ENCODE measurements around the gene KRTAP9-8. TPM values are rescaled to one million over a fixed set of nuclear protein-coding genes. Genes with fewer than 3 reads are reported as not detected.

KRTAP9-8 gene
- total RNA-seq, 1 experiment from 2014 or later, result not detected

DNA sequence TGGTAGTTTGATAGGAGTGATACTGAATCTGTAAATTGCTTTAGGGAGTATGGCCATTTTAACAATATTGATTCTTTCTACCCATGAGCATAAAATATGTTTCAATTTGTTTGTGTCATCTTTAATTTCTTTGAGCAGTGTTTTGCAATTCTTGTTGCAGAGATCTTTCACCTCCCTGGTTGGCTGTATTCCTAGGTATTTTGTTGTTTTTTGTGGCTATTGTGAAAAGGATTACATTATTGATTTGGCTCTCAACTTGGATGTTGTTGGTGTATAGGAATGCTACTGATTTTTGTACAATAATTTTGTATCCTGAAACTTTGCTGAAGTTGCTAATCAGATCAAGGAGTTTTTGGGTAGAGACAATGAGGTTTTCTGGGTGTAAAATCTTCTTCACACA is 20.6 kb downstream of the KRTAP9-8 start:
- Histone ChIP-seq H3K4me2 (ENCODE audit: low read length) (no peak overlapping the region), H3K27me3 (ENCODE audit: insufficient read depth, low read length) (no peaks in the 10 kb centered on the region), H2AFZ (ENCODE audit: low read depth, low read length, poor library complexity, severe bottlenecking) (no peak overlapping the region), H3K36me3 (ENCODE audit: control insufficient read depth in 1 of 2, insufficient read depth in 2 of 2, low read length in 2 of 2) (no peaks in the 10 kb centered on the region), H4K20me1 (ENCODE audit: insufficient read depth) (no peaks in the 10 kb centered on the region), H3K79me2 (ENCODE audit: insufficient read depth, low read length) (no peaks in the 10 kb centered on the region), H3K9me3 (ENCODE audit: control insufficient read depth in 1 of 2, insufficient read depth in 1 of 2, low read depth in 1 of 2, low read length in 2 of 2) (no peaks in the 10 kb centered on the region), H3K4me3 (replicated peaks in 1 of 2; ENCODE audit: low read depth in 1 of 2, low read length in 2 of 2) (no peak overlapping the region), H3K27ac (ENCODE audit: low read depth, low read length) (no peak overlapping the region), H3K9me2 (ENCODE audit: insufficient read depth) (no peaks in the 10 kb centered on the region), H3K4me1 (ENCODE audit: control insufficient read depth in 1 of 2, insufficient read depth in 2 of 2, low read length in 2 of 2) (no peaks in the 10 kb centered on the region), H3K9ac (ENCODE audit: low read length) (no peak overlapping the region)
- ChIA-PET CTCF (no interaction called here), POLR2A (no interaction called here), RAD21 (ENCODE audit: low non-redundant PET in 1 of 2, low total read pairs in 2 of 2, uncharacterized antibody in 2 of 2, unreplicated experiment in 2 of 2) (no interaction called here)
- ATAC-seq (no peak), DNase-seq (ENCODE audit: low read depth, low spot score) (no peak)
- TF ChIP-seq CEBPB (IDR thresholded peaks at IDR 0.05; ENCODE audit: low read depth) (no peak), ZNF274 (IDR thresholded peaks at IDR 0.05; ENCODE audit: low read depth, low read length) (no peak), TCF7L2 (IDR thresholded peaks at IDR 0.05; ENCODE audit: borderline replicate concordance, extremely low read depth, insufficient read depth, insufficient read length) (no peak), EGR1 (IDR thresholded peaks at IDR 0.05; ENCODE audit: low read depth) (no peak), CBX3 (IDR thresholded peaks at IDR 0.05; ENCODE audit: low read depth) (no peak), ELF1 (IDR thresholded peaks at IDR 0.05; ENCODE audit: borderline replicate concordance, low read depth) (no peak), SRF (IDR thresholded peaks at IDR 0.05; ENCODE audit: low read depth) (no peak), POLR2A (IDR thresholded peaks at IDR 0.05; ENCODE audit: borderline replicate concordance, extremely low read depth, insufficient read depth, insufficient read length) (no peak), EZH2 (IDR thresholded peaks at IDR 0.05) (no peak), JUND (IDR thresholded peaks at IDR 0.05) (no peak), YY1 (IDR thresholded peaks at IDR 0.05; ENCODE audit: extremely low read depth, insufficient replicate concordance, low read depth, low read length) (no peak), SIN3A (IDR thresholded peaks at IDR 0.05; ENCODE audit: low read depth) (no peak), RAD21 (IDR thresholded peaks at IDR 0.05; ENCODE audit: low read depth) (no peak)
- TF ChIP-seq, protein P1, sequence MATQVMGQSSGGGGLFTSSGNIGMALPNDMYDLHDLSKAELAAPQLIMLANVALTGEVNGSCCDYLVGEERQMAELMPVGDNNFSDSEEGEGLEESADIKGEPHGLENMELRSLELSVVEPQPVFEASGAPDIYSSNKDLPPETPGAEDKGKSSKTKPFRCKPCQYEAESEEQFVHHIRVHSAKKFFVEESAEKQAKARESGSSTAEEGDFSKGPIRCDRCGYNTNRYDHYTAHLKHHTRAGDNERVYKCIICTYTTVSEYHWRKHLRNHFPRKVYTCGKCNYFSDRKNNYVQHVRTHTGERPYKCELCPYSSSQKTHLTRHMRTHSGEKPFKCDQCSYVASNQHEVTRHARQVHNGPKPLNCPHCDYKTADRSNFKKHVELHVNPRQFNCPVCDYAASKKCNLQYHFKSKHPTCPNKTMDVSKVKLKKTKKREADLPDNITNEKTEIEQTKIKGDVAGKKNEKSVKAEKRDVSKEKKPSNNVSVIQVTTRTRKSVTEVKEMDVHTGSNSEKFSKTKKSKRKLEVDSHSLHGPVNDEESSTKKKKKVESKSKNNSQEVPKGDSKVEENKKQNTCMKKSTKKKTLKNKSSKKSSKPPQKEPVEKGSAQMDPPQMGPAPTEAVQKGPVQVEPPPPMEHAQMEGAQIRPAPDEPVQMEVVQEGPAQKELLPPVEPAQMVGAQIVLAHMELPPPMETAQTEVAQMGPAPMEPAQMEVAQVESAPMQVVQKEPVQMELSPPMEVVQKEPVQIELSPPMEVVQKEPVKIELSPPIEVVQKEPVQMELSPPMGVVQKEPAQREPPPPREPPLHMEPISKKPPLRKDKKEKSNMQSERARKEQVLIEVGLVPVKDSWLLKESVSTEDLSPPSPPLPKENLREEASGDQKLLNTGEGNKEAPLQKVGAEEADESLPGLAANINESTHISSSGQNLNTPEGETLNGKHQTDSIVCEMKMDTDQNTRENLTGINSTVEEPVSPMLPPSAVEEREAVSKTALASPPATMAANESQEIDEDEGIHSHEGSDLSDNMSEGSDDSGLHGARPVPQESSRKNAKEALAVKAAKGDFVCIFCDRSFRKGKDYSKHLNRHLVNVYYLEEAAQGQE (IDR thresholded peaks at IDR 0.05; ENCODE audit: low read depth), result no peak
- TF ChIP-seq, protein P2, sequence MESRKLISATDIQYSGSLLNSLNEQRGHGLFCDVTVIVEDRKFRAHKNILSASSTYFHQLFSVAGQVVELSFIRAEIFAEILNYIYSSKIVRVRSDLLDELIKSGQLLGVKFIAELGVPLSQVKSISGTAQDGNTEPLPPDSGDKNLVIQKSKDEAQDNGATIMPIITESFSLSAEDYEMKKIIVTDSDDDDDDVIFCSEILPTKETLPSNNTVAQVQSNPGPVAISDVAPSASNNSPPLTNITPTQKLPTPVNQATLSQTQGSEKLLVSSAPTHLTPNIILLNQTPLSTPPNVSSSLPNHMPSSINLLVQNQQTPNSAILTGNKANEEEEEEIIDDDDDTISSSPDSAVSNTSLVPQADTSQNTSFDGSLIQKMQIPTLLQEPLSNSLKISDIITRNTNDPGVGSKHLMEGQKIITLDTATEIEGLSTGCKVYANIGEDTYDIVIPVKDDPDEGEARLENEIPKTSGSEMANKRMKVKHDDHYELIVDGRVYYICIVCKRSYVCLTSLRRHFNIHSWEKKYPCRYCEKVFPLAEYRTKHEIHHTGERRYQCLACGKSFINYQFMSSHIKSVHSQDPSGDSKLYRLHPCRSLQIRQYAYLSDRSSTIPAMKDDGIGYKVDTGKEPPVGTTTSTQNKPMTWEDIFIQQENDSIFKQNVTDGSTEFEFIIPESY (IDR thresholded peaks at IDR 0.05; ENCODE audit: extremely low read depth, insufficient replicate concordance, low read length), result no peak
- TF ChIP-seq, protein P3, sequence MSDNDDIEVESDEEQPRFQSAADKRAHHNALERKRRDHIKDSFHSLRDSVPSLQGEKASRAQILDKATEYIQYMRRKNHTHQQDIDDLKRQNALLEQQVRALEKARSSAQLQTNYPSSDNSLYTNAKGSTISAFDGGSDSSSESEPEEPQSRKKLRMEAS (IDR thresholded peaks at IDR 0.05), result no peak
- TF ChIP-seq, protein P4, sequence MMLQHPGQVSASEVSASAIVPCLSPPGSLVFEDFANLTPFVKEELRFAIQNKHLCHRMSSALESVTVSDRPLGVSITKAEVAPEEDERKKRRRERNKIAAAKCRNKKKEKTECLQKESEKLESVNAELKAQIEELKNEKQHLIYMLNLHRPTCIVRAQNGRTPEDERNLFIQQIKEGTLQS (IDR thresholded peaks at IDR 0.05), result no peak
- TF ChIP-seq, protein P5, sequence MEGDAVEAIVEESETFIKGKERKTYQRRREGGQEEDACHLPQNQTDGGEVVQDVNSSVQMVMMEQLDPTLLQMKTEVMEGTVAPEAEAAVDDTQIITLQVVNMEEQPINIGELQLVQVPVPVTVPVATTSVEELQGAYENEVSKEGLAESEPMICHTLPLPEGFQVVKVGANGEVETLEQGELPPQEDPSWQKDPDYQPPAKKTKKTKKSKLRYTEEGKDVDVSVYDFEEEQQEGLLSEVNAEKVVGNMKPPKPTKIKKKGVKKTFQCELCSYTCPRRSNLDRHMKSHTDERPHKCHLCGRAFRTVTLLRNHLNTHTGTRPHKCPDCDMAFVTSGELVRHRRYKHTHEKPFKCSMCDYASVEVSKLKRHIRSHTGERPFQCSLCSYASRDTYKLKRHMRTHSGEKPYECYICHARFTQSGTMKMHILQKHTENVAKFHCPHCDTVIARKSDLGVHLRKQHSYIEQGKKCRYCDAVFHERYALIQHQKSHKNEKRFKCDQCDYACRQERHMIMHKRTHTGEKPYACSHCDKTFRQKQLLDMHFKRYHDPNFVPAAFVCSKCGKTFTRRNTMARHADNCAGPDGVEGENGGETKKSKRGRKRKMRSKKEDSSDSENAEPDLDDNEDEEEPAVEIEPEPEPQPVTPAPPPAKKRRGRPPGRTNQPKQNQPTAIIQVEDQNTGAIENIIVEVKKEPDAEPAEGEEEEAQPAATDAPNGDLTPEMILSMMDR (IDR thresholded peaks at IDR 0.05 in 2 of 3, conservative IDR thresholded peaks at IDR 0.05 in 1 of 3; ENCODE audit: borderline replicate concordance in 1 of 3, insufficient read depth in 1 of 3, low read depth in 2 of 3, low read length in 2 of 3), result no peak
- intact Hi-C loops (cut with micrococcal nuclease), result no loop called here
- BruUV-seq (replicated peaks), result no TSS peak

Measured in HCT116 (cell line).